ENCODE results near the gene PMEPA1. TPM values are rescaled to one million over a fixed set of nuclear protein-coding genes. Genes with fewer than 3 reads are reported as not detected.

The PMEPA1 gene
- total and polyA plus RNA-seq, 10 of the 15 experiments (the other 5 are each of a cell fraction or from before 2014, with no cell fraction given): 0.02 to 0.10 (median 0.04) TPM; not detected in 3

DNA sequence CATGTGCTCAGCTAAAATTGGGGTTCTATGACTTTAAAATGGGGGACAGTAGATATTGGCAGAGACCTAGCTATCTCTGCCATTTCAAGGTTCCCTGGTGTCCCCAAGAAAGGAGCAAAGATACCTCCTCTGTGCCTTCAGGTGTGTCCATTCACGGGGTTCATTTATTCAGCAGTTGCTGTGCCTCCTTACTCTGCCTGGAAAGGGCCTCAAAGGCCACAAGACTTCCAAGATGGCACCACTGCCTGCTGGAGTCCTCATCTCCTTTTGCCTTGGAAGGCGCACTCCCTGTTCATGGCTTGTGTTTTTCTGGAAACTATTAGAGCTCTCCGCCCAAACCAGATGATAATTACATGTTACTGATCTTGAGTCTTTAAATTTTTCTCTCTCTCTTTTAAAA is 85.7 kb downstream of the PMEPA1 start:
- Histone ChIP-seq H2AFZ (ENCODE audit: control insufficient read depth, low read depth, low read length) (no peak overlapping the region), H3K79me2 (ENCODE audit: control insufficient read depth, insufficient read depth, low read length) (no peaks in the 10 kb centered on the region), H3K4me2 (ENCODE audit: control insufficient read depth, insufficient read depth) (no peak overlapping the region), H3K9me3 (replicated peaks; ENCODE audit: control insufficient read depth, insufficient read depth, low read length) (peaks cover 2% of the 10 kb centered on the region; the same call in 1 of the 3 replicates), H3K9ac (ENCODE audit: control insufficient read depth, insufficient read depth, low read length) (no peak overlapping the region), H3K27ac (ENCODE audit: control insufficient read depth, insufficient read depth) (no peak overlapping the region), H3K27me3 (replicated peaks in 1 of 2; ENCODE audit: control insufficient read depth in 2 of 2, insufficient read depth in 2 of 2, low read length in 1 of 2) (no peaks in the 10 kb centered on the region), H3K36me3 (ENCODE audit: control insufficient read depth in 2 of 2, insufficient read depth in 2 of 2, low read length in 1 of 2) (no peaks in the 10 kb centered on the region), H3K4me1 (ENCODE audit: control insufficient read depth, insufficient read depth, low read length) (peaks cover 27% of the 10 kb centered on the region), H3K4me3 (no peak overlapping the region), H4K20me1 (ENCODE audit: control insufficient read depth, insufficient read depth) (no peaks in the 10 kb centered on the region)
- DNase-seq (ENCODE audit: low read depth, low spot score) (no peak), FAIRE-seq (no peak), ATAC-seq (no peak)
- POLR2A ChIA-PET: no interaction called here
- CTCF ChIA-PET: interaction anchor here (1.1 to 1.6 kb wide), 2 partner anchors 30 to 463 kb away, joined by 3 to 11 read pairs; no protein-coding TSS in a partner anchor
- intact Hi-C loops (cut with micrococcal nuclease; ENCODE audit: unreplicated experiment): no loop called here
- WGBS (ENCODE audit: insufficient coverage, insufficient replicate concordance, low lambda C conversion rate, missing lambda C conversion rate): 76% methylated on average over 3 of the region's 3 CpGs
- RAD21 ChIA-PET (ENCODE audit: unreplicated experiment): interaction anchor here (2.9 kb wide), 1 partner anchor 30 kb away, joined by 6 read pairs; no protein-coding TSS in a partner anchor
- in situ Hi-C loops (cut with MboI): no loop called here
- TF ChIP-seq SIN3A (IDR thresholded peaks at IDR 0.05; ENCODE audit: low read depth, low read length) (no peak), RB1 (IDR thresholded peaks at IDR 0.05; ENCODE audit: borderline replicate concordance) (no peak), CBFB (IDR thresholded peaks at IDR 0.05; ENCODE audit: low read depth) (no peak), SREBF1 (IDR thresholded peaks at IDR 0.05; ENCODE audit: low read length) (no peak), ETV6 (conservative IDR thresholded peaks at IDR 0.05 in 1 of 2, IDR thresholded peaks at IDR 0.05 in 1 of 2; ENCODE audit: borderline replicate concordance in 1 of 2, low read depth in 1 of 2) (no peak), TCF3 (IDR thresholded peaks at IDR 0.05; ENCODE audit: borderline replicate concordance, insufficient read depth, low read depth, low read length) (no peak), POLR2AphosphoS2 (IDR thresholded peaks at IDR 0.05; ENCODE audit: low read depth, low read length) (no peak), PML (IDR thresholded peaks at IDR 0.05; ENCODE audit: low read length) (no peak), PAX8 (IDR thresholded peaks at IDR 0.05) (no peak), NBN (IDR thresholded peaks at IDR 0.05) (no peak)
- TF ChIP-seq, protein P1, sequence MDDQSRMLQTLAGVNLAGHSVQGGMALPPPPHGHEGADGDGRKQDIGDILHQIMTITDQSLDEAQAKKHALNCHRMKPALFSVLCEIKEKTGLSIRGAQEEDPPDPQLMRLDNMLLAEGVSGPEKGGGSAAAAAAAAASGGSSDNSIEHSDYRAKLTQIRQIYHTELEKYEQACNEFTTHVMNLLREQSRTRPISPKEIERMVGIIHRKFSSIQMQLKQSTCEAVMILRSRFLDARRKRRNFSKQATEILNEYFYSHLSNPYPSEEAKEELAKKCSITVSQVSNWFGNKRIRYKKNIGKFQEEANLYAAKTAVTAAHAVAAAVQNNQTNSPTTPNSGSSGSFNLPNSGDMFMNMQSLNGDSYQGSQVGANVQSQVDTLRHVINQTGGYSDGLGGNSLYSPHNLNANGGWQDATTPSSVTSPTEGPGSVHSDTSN (IDR thresholded peaks at IDR 0.05; ENCODE audit: insufficient replicate concordance, low read depth, low read length): no peak
- SMC1A ChIA-PET (ENCODE audit: uncharacterized antibody, unreplicated experiment): no interaction called here
- no TSS peak for BruUV-seq (replicated peaks)
